HepG2 (cell line): ENCODE measurements around the gene ADM5. TPM values are rescaled to one million over a fixed set of nuclear protein-coding genes. Genes with fewer than 3 reads are reported as not detected.
A peak's percentile ranks its signal among the peaks of the same experiment; 100 is the strongest.

Experiments used
- CENPT ChIP-seq: sonication (generic); formaldehyde crosslinking; IDR thresholded peaks from 2 replicates; pipeline ENCODE4 v1.8.0; 2022; ENCODE audit warnings: low read depth, mild to moderate bottlenecking, moderate library complexity, missing genetic modification reagents
- EEA1 ChIP-seq: sonication (generic); formaldehyde crosslinking; IDR thresholded peaks from 2 replicates; pipeline ENCODE4 v1.5.1; 2020; ENCODE audit warnings: mild to moderate bottlenecking, missing genetic modification reagents, borderline replicate concordance
- FOXC1 ChIP-seq: sonication (generic); formaldehyde crosslinking; IDR thresholded peaks from 2 replicates; pipeline ENCODE4 v1.8.0; 2022; ENCODE audit warnings: mild to moderate bottlenecking, missing genetic modification reagents, borderline replicate concordance
- KDM3A ChIP-seq: IDR thresholded peaks from 2 replicates; pipeline ENCODE4 v1.6.1; 2018; ENCODE audit warnings: low read depth, missing compliant biosample characterization
- MED1 ChIP-seq: sonication (generic); formaldehyde crosslinking; IDR thresholded peaks from 2 replicates; pipeline ENCODE4 v1.4.0; 2020; ENCODE audit warnings: missing genetic modification reagents
- MZF1 ChIP-seq: sonication (generic); formaldehyde crosslinking; IDR thresholded peaks from 2 replicates; pipeline ENCODE4 v1.8.1; 2023; ENCODE audit warnings: mild to moderate bottlenecking, missing genetic modification reagents, borderline replicate concordance
- NCOA2 ChIP-seq: sonication (generic); formaldehyde crosslinking; IDR thresholded peaks from 2 replicates; pipeline ENCODE4 v1.8.0; 2022; ENCODE audit warnings: inconsistent platforms
- NR2C2 ChIP-seq: sonication (generic); formaldehyde crosslinking; IDR thresholded peaks from 2 replicates; pipeline ENCODE4 v1.4.0; 2020; ENCODE audit warnings: missing genetic modification reagents, mild to moderate bottlenecking, moderate library complexity, borderline replicate concordance
- POLR2AphosphoS2 ChIP-seq: IDR thresholded peaks from 2 replicates; pipeline ENCODE4 v1.6.1; 2011; ENCODE audit warnings: low read depth, low read length, improper control_type of control experiment
- RARG ChIP-seq: sonication (generic); formaldehyde crosslinking; IDR thresholded peaks from 2 replicates; pipeline ENCODE4 v1.4.0; 2020; ENCODE audit warnings: low read depth, mild to moderate bottlenecking, missing genetic modification reagents
- SETDB1 ChIP-seq: sonication (generic); formaldehyde crosslinking; IDR thresholded peaks from 2 replicates; pipeline ENCODE4 v1.5.1; 2020; ENCODE audit warnings: missing genetic modification reagents, mild to moderate bottlenecking, borderline replicate concordance
- SUZ12 ChIP-seq: fragments of 150-350 bp; IDR thresholded peaks from 2 replicates; pipeline ENCODE4 v1.6.1; 2014; ENCODE audit warnings: low read depth, low read length
- ZNF530 ChIP-seq: sonication (generic); formaldehyde crosslinking; IDR thresholded peaks from 2 replicates; pipeline ENCODE4 v1.5.0; 2020; ENCODE audit warnings: low read depth, mild to moderate bottlenecking, missing genetic modification reagents
- ZNF549 ChIP-seq: sonication (generic); formaldehyde crosslinking; IDR thresholded peaks from 2 replicates; pipeline ENCODE4 v1.5.0; 2020; ENCODE audit warnings: missing genetic modification reagents
- polyA plus RNA-seq, 8 experiments: library from polyadenylated mRNA; depleted of rRNA in 3 of 8; stranded (reverse) in 7 of 8; unstranded in 1 of 8; fragments of >200 nt; fragmentation: Illumina TruSeq in 4 of 8; extraction: Trizol in 4 of 8; gene quantifications; 2 replicates each; pipeline versions ENCODE4 v1.2.1 to v1.2.3, GENCODE V29; 2011 to 2016; ENCODE audit warnings: low read depth in 4 of 8, missing spikeins in 1 of 8, mixed read lengths in 1 of 8; ENCODE audit not compliant: insufficient read depth in 1 of 8
- total RNA-seq, 5 experiments: library from RNA; depleted of rRNA; stranded (reverse); fragments of >200 nt; fragmentation: Illumina TruSeq; extraction: Trizol; gene quantifications; 2 replicates each; pipeline ENCODE4 v1.2.3, GENCODE V29; 2016; ENCODE audit warnings: low read depth in 1 of 5
- TF ChIP-seq, protein P1 (sequence below): fragments of 450-650 bp; IDR thresholded peaks from 2 replicates; pipeline ENCODE4 v1.6.1; 2017; ENCODE audit warnings: mild to moderate bottlenecking
- TF ChIP-seq, protein P2 (sequence below): sonication (generic); formaldehyde crosslinking; IDR thresholded peaks from 2 replicates; pipeline ENCODE4 v1.4.0; 2020; ENCODE audit warnings: low read depth, missing genetic modification reagents
- TF ChIP-seq, protein P3 (sequence below): sonication (generic); formaldehyde crosslinking; IDR thresholded peaks from 2 replicates; pipeline ENCODE4 v1.4.0; 2020; ENCODE audit warnings: missing genetic modification reagents
- TF ChIP-seq, protein P4 (sequence below): sonication (generic); formaldehyde crosslinking; IDR thresholded peaks from 2 replicates; pipeline ENCODE4 v1.8.1; 2023; ENCODE audit warnings: mild to moderate bottlenecking, missing genetic modification reagents
- TF ChIP-seq, protein P5 (sequence below): sonication (generic); formaldehyde crosslinking; IDR thresholded peaks from 2 replicates; pipeline ENCODE4 v1.4.0; 2020; ENCODE audit warnings: missing genetic modification reagents; ENCODE audit errors: not compliant biosample characterization

The ADM5 gene
- total and polyA plus RNA-seq, 2 of the 13 experiments (the other 11 are each of a cell fraction or from before 2014, with no cell fraction given), result 2.7 to 4.1 TPM

DNA sequence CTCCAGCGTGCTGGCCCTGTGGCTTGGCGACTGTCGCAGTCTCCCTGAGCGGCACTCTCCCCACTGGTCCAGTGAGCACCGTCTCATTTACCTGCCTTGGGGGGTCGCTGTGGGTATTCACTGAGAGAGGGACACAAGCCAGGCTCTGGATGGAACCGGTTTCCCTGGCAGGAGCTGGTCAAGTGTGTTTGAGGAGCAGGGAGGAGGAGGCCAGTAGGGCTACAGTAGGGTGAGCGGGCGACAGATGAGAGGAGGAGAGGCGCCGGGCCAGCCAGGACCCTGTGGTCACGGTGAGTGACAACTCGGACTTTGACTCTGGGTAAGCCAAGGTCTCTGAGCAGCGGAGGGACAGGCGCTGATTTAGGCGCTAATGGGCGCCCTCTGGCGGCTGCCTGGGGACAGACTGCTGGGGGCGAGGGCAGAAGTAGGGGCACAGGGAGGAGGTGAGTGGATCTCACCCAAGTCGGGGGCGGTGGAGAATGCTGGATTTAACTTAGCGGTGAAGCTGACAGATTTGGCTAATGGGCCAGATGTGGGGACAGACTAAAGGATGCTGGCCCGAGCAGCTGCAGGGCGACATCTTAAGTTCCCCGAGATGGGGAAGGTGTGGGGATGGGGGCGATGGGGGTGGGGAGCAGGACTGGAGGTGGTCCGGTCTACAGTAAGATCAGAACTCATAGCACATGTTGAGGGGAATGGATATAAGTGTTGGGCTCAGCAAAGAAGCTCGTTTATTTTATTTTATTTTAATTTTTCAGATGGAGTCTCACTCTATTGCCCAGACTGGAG is 17.1 kb upstream of the ADM5 start (continued):
- TF ChIP-seq, protein P1, sequence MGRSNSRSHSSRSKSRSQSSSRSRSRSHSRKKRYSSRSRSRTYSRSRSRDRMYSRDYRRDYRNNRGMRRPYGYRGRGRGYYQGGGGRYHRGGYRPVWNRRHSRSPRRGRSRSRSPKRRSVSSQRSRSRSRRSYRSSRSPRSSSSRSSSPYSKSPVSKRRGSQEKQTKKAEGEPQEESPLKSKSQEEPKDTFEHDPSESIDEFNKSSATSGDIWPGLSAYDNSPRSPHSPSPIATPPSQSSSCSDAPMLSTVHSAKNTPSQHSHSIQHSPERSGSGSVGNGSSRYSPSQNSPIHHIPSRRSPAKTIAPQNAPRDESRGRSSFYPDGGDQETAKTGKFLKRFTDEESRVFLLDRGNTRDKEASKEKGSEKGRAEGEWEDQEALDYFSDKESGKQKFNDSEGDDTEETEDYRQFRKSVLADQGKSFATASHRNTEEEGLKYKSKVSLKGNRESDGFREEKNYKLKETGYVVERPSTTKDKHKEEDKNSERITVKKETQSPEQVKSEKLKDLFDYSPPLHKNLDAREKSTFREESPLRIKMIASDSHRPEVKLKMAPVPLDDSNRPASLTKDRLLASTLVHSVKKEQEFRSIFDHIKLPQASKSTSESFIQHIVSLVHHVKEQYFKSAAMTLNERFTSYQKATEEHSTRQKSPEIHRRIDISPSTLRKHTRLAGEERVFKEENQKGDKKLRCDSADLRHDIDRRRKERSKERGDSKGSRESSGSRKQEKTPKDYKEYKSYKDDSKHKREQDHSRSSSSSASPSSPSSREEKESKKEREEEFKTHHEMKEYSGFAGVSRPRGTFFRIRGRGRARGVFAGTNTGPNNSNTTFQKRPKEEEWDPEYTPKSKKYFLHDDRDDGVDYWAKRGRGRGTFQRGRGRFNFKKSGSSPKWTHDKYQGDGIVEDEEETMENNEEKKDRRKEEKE, result no peak
- no peak for TF ChIP-seq ZNF549 (CRISPR knock-in tag)
- no peak for TF ChIP-seq MZF1 (CRISPR knock-in tag)
- TF ChIP-seq SETDB1 (CRISPR knock-in tag), result no peak
- peak; percentile 64 for TF ChIP-seq MED1 (CRISPR knock-in tag)
- no peak for TF ChIP-seq ZNF530
- no peak for TF ChIP-seq EEA1 (CRISPR knock-in tag)
- TF ChIP-seq, protein P2, sequence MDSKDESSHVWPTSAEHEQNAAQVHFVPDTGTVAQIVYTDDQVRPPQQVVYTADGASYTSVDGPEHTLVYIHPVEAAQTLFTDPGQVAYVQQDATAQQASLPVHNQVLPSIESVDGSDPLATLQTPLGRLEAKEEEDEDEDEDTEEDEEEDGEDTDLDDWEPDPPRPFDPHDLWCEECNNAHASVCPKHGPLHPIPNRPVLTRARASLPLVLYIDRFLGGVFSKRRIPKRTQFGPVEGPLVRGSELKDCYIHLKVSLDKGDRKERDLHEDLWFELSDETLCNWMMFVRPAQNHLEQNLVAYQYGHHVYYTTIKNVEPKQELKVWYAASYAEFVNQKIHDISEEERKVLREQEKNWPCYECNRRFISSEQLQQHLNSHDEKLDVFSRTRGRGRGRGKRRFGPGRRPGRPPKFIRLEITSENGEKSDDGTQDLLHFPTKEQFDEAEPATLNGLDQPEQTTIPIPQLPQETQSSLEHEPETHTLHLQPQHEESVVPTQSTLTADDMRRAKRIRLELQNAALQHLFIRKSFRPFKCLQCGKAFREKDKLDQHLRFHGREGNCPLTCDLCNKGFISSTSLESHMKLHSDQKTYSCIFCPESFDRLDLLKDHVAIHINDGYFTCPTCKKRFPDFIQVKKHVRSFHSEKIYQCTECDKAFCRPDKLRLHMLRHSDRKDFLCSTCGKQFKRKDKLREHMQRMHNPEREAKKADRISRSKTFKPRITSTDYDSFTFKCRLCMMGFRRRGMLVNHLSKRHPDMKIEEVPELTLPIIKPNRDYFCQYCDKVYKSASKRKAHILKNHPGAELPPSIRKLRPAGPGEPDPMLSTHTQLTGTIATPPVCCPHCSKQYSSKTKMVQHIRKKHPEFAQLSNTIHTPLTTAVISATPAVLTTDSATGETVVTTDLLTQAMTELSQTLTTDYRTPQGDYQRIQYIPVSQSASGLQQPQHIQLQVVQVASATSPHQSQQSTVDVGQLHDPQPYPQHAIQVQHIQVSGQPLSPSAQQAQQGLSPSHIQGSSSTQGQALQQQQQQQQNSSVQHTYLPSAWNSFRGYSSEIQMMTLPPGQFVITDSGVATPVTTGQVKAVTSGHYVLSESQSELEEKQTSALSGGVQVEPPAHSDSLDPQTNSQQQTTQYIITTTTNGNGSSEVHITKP, result peak; percentile 86; the same call in 1 of the 2 replicates
- no peak for TF ChIP-seq RARG
- TF ChIP-seq, protein P3, sequence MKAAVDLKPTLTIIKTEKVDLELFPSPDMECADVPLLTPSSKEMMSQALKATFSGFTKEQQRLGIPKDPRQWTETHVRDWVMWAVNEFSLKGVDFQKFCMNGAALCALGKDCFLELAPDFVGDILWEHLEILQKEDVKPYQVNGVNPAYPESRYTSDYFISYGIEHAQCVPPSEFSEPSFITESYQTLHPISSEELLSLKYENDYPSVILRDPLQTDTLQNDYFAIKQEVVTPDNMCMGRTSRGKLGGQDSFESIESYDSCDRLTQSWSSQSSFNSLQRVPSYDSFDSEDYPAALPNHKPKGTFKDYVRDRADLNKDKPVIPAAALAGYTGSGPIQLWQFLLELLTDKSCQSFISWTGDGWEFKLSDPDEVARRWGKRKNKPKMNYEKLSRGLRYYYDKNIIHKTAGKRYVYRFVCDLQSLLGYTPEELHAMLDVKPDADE (CRISPR knock-in tag), result no peak
- TF ChIP-seq SUZ12, result no peak
- TF ChIP-seq, protein P4, sequence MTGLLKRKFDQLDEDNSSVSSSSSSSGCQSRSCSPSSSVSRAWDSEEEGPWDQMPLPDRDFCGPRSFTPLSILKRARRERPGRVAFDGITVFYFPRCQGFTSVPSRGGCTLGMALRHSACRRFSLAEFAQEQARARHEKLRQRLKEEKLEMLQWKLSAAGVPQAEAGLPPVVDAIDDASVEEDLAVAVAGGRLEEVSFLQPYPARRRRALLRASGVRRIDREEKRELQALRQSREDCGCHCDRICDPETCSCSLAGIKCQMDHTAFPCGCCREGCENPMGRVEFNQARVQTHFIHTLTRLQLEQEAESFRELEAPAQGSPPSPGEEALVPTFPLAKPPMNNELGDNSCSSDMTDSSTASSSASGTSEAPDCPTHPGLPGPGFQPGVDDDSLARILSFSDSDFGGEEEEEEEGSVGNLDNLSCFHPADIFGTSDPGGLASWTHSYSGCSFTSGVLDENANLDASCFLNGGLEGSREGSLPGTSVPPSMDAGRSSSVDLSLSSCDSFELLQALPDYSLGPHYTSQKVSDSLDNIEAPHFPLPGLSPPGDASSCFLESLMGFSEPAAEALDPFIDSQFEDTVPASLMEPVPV (CRISPR knock-in tag), result no peak
- TF ChIP-seq CENPT (CRISPR knock-in tag), result no peak
- TF ChIP-seq POLR2AphosphoS2, result no peak
- no peak for TF ChIP-seq FOXC1
- TF ChIP-seq, protein P5, sequence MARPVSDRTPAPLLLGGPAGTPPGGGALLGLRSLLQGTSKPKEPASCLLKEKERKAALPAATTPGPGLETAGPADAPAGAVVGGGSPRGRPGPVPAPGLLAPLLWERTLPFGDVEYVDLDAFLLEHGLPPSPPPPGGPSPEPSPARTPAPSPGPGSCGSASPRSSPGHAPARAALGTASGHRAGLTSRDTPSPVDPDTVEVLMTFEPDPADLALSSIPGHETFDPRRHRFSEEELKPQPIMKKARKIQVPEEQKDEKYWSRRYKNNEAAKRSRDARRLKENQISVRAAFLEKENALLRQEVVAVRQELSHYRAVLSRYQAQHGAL (CRISPR knock-in tag), result no peak
- no peak; the same call in none of the 2 replicates for TF ChIP-seq KDM3A (CRISPR knock-in tag)
- no peak; the same call in 1 of the 2 replicates for TF ChIP-seq NCOA2 (CRISPR knock-in tag)
- TF ChIP-seq NR2C2 (CRISPR knock-in tag), result peak; percentile 42; the same call in 1 of the 2 replicates
